ENCODE measurements around the gene THG1L.
"Not testable (repeated sequence)": the region's sequence is repeated elsewhere in the genome, so short reads cannot be mapped to it uniquely, and the experiment has no call there.

The THG1L gene

DNA sequence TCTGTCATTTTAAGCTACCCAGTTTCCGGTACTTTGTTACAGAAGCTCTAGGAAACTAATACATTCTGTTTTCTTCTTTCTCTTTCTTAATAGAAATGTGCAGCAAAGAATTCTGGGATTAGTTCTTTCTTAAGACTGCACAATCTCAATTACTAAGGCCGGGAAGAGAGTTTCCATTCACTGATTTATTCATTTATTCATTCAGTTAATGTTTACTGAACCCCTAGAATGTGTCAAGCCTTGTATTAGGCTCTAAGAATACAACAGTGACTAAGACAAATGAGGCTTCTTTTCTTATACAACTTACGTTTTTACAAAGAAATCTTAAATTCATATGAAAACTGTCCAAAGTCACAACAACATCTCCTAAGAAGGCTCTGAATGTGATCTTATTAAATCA lies 27.5 kb upstream of the THG1L start:
- H3K36me3 ChIP-seq (ENCODE audit: control insufficient read depth, insufficient read depth, low read length): no peaks in the 10 kb centered on the region
- H3K27ac ChIP-seq (ENCODE audit: low read length): no peak overlapping the region
- no peaks in the 10 kb centered on the region for H3K27me3 ChIP-seq (ENCODE audit: control insufficient read depth, insufficient read depth, low read length)
- no peak for DNase-seq (ENCODE audit: low read depth, low spot score)
- no peaks in the 10 kb centered on the region for H3K4me1 ChIP-seq (ENCODE audit: control insufficient read depth, insufficient read depth, low read length)
- H3K4me3 ChIP-seq (ENCODE audit: low read length): no peak overlapping the region
- H3K9me3 ChIP-seq (ENCODE audit: control insufficient read depth, insufficient read depth, low read length): no peaks in the 10 kb centered on the region; the same call in 1 of the 2 replicates
- no CpG with 5 or more reads among the region's 3 CpGs for WGBS (ENCODE audit: insufficient coverage, insufficient read length)

DNA sequence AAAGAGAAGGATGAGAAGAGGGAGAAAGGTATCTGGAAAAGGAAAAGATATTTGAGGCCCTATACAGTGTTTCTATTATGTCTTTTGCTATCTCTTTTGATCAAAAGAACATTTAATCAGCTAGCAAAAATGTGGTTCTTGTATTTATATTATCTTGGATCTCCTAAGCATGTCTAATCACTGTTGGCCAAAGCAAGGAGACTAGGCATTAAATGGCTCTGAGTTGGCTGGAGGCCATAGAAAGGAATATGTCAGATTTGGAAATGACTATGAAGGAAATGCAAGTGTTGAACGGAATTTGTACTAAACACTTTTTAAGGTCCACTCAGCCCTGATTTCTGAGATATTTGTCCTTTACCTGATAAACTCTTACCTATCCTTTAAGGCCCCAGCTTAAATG lies 22.4 kb upstream of the THG1L start:
- no peaks in the 10 kb centered on the region for H3K27me3 ChIP-seq (ENCODE audit: control insufficient read depth, insufficient read depth, low read length)
- H3K36me3 ChIP-seq (ENCODE audit: control insufficient read depth, insufficient read depth, low read length): no peaks in the 10 kb centered on the region
- H3K4me3 ChIP-seq (ENCODE audit: low read length): no peak overlapping the region
- no CpG with 5 or more reads among the region's 1 CpG for WGBS (ENCODE audit: insufficient coverage, insufficient read length)
- H3K9me3 ChIP-seq (ENCODE audit: control insufficient read depth, insufficient read depth, low read length): no peaks in the 10 kb centered on the region
- no peaks in the 10 kb centered on the region for H3K4me1 ChIP-seq (ENCODE audit: control insufficient read depth, insufficient read depth, low read length)
- no peak for DNase-seq (ENCODE audit: low read depth, low spot score)
- H3K27ac ChIP-seq (ENCODE audit: low read length): no peak overlapping the region

DNA sequence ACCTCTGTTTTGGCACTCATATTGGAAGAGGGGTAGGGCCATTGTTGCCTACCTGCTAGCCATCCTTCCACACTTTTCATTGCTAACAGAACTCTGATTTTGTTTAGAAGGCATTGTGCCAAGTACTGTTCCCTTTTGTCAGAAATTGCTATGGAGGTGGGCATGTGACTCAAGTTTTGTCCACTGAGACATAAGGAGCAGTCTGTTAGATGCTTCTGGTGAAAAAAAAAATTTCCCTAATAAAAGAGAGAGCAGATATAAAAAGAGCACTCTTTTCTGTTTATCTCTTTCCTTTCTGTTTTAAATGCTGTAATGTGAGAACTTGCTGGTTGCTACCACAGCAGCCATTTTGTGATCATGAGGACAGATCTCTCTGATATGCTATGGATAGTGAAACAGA lies 21.9 kb upstream of the THG1L start:
- H3K4me3 ChIP-seq (ENCODE audit: low read length): no peak overlapping the region
- no peaks in the 10 kb centered on the region for H3K9me3 ChIP-seq (ENCODE audit: control insufficient read depth, insufficient read depth, low read length)
- no peaks in the 10 kb centered on the region for H3K4me1 ChIP-seq (ENCODE audit: control insufficient read depth, insufficient read depth, low read length)
- DNase-seq (ENCODE audit: low read depth, low spot score): no peak
- no peak overlapping the region for H3K27ac ChIP-seq (ENCODE audit: low read length)
- no peaks in the 10 kb centered on the region for H3K27me3 ChIP-seq (ENCODE audit: control insufficient read depth, insufficient read depth, low read length)
- H3K36me3 ChIP-seq (ENCODE audit: control insufficient read depth, insufficient read depth, low read length): no peaks in the 10 kb centered on the region

DNA sequence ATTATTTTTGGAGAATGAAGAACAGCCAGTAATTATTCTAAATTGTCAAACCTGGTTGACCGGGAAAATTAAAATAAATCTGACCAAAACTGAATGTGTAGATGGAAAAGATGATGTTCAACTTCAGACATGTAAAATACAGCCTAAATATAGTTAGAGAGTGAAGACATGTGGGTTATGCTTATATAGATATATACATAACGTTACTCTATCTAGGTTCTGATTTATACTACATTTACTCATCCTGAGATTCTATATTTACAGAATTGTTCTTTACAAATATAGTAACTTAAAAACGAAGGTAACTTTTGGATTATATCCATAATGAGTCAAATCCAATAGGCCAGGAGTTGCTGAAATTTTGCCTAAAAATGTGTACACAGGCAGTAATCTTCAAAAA lies 20.8 kb upstream of the THG1L start:
- Histone ChIP-seq H3K27me3 (ENCODE audit: control insufficient read depth, insufficient read depth, low read length) (no peaks in the 10 kb centered on the region), H3K9me3 (ENCODE audit: control insufficient read depth, insufficient read depth, low read length) (no peaks in the 10 kb centered on the region), H3K4me1 (ENCODE audit: control insufficient read depth, insufficient read depth, low read length) (no peaks in the 10 kb centered on the region), H3K27ac (ENCODE audit: low read length) (no peak overlapping the region), H3K4me3 (ENCODE audit: low read length) (no peak overlapping the region), H3K36me3 (ENCODE audit: control insufficient read depth, insufficient read depth, low read length) (no peaks in the 10 kb centered on the region)
- WGBS (ENCODE audit: insufficient coverage, insufficient read length): no CpG with 5 or more reads among the region's 3 CpGs
- no peak for DNase-seq (ENCODE audit: low read depth, low spot score)

DNA sequence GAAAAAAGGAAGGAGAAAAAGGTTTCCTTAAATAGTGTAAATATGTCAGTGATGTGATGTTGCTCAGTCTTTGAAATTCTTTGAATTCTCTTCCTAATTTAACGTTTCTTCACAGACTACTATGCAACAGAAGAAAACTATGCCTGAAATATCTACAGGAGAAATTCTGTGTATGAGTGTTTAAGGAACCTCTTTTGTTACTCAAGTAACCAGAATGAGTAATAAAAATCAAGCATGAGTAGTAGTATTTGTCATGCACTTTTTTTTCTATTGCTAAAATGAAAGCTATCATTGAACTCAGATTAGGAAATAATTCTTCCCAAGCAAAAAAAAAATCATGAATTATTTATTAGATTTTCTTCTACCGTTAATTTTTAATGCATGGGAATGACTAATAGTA lies 20.3 kb upstream of the THG1L start:
- no peak overlapping the region for H3K27ac ChIP-seq (ENCODE audit: low read length)
- H3K4me3 ChIP-seq (ENCODE audit: low read length): no peak overlapping the region
- no CpG with 5 or more reads among the region's 2 CpGs for WGBS (ENCODE audit: insufficient coverage, insufficient read length)
- no peaks in the 10 kb centered on the region for H3K4me1 ChIP-seq (ENCODE audit: control insufficient read depth, insufficient read depth, low read length)
- H3K36me3 ChIP-seq (ENCODE audit: control insufficient read depth, insufficient read depth, low read length): no peaks in the 10 kb centered on the region
- H3K9me3 ChIP-seq (ENCODE audit: control insufficient read depth, insufficient read depth, low read length): no peaks in the 10 kb centered on the region
- H3K27me3 ChIP-seq (ENCODE audit: control insufficient read depth, insufficient read depth, low read length): no peaks in the 10 kb centered on the region
- DNase-seq (ENCODE audit: low read depth, low spot score): no peak

DNA sequence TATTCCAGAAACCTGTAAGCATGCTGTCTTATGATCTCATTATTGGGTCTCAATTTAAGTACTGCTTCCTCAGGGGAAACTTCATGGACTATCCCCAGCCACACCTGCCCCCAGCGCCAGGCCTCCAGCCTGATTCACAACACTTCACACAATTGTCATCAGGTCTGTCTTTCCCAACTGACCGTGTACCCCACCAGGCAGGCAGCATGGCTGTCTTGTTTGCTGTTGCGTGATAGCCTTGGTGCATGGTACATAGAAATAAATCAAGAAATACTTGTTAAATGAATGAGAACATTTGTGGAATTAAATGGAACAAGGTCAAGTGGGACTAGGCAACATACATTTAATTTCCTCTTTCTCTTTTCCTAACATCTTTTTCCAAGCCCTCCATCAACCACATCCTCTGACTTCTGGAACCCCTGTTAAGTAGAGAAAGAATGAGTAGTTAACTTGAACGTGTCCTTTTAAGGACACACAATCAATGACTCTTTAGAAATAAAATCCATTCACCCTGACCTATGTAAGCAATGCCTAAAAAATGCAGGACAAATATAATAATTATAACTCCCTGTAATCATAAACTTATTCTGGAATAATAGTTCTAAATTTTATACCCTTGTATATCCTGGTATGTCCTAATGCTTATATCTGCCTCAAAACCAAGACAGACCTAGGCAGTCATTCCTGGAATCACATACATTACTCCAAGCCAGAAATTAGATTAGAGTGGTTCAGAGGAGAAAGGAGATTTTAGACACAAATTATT lies 17.2 kb upstream of the THG1L start:
- Histone ChIP-seq H3K4me3 (ENCODE audit: low read length) (no peak overlapping the region), H3K4me1 (ENCODE audit: control insufficient read depth, insufficient read depth, low read length) (no peaks in the 10 kb centered on the region)
- WGBS (ENCODE audit: insufficient coverage, insufficient read length): no CpG with 5 or more reads among the region's 4 CpGs

DNA sequence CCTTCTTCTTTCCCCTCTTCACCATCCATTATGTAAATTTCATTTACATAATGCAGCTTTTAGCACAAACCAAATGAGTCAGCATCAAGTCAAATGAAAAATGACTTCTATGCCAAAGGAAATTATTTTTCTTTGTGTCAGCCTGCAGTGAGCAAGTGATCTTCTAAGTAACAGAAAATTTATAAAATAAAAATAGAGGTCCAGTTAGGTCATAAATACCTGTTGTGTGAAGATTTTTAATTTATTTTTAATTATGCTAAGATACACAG lies 16.7 kb upstream of the THG1L start:
- Histone ChIP-seq H3K4me1 (ENCODE audit: control insufficient read depth, insufficient read depth, low read length) (no peaks in the 10 kb centered on the region), H3K4me3 (ENCODE audit: low read length) (no peak overlapping the region), H3K27ac (ENCODE audit: low read length) (no peak overlapping the region), H3K9me3 (ENCODE audit: control insufficient read depth, insufficient read depth, low read length) (no peaks in the 10 kb centered on the region), H3K36me3 (ENCODE audit: control insufficient read depth, insufficient read depth, low read length) (no peaks in the 10 kb centered on the region), H3K27me3 (ENCODE audit: control insufficient read depth, insufficient read depth, low read length) (no peaks in the 10 kb centered on the region)
- no peak for DNase-seq (ENCODE audit: low read depth, low spot score)

More for the DNA sequence above, 17.2 kb upstream of the THG1L start:
- no peaks in the 10 kb centered on the region for H3K27me3 ChIP-seq (ENCODE audit: control insufficient read depth, insufficient read depth, low read length)
- no peaks in the 10 kb centered on the region for H3K36me3 ChIP-seq (ENCODE audit: control insufficient read depth, insufficient read depth, low read length)
- no peaks in the 10 kb centered on the region for H3K9me3 ChIP-seq (ENCODE audit: control insufficient read depth, insufficient read depth, low read length)
- no peak overlapping the region for H3K27ac ChIP-seq (ENCODE audit: low read length)
- DNase-seq (ENCODE audit: low read depth, low spot score): no peak

DNA sequence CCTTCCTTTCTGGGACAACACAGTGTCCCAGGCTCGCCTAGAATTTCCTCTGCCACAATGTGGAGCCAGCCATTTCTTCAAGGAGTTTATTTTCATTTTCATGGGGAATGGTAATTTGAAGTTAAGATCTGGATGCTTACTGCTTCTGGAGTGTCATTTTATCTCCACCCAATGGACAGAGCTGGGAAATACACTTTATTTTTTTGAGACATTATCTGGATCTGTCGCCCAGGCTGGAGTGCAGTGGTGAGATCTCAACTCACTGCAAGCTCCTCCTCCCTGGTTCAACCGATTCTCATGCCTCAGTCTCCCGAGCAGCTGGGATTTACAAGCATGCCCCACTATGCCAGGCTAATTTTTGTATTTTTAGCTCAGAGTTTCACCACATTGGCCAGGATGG lies 12.7 kb upstream of the THG1L start:
- Histone ChIP-seq H3K36me3 (ENCODE audit: control insufficient read depth, insufficient read depth, low read length) (no peaks in the 10 kb centered on the region), H3K4me3 (ENCODE audit: low read length) (no peak overlapping the region), H3K4me1 (ENCODE audit: control insufficient read depth, insufficient read depth, low read length) (no peaks in the 10 kb centered on the region), H3K27me3 (ENCODE audit: control insufficient read depth, insufficient read depth, low read length) (no peaks in the 10 kb centered on the region), H3K9me3 (ENCODE audit: control insufficient read depth, insufficient read depth, low read length) (no peaks in the 10 kb centered on the region), H3K27ac (ENCODE audit: low read length) (no peak overlapping the region)
- WGBS (ENCODE audit: insufficient coverage, insufficient read length): no CpG with 5 or more reads among the region's 4 CpGs
- no peak for DNase-seq (ENCODE audit: low read depth, low spot score)

DNA sequence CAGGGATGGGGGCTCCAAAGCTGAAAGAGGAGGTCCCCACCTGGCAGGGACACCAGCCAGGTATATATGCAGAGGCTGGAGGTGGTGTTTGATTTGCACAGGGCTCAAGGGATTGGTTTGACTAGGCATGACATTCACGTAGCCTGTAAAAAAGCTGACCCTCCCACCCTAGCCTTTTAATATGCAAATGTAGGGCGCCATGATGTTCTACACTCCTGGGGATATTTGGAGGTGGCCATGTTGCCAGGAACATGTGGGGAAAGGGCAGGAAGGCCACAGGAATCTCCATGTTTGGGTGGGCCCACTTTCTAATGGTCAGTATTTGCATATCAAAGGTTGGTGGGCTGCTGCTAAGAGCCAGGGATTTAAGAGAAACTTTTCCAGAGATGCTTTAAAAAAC lies 12.0 kb upstream of the THG1L start:
- H3K27me3 ChIP-seq (ENCODE audit: control insufficient read depth, insufficient read depth, low read length): no peaks in the 10 kb centered on the region
- no peak overlapping the region for H3K4me3 ChIP-seq (ENCODE audit: low read length)
- no CpG with 5 or more reads among the region's 2 CpGs for WGBS (ENCODE audit: insufficient coverage, insufficient read length)
- no peak overlapping the region for H3K27ac ChIP-seq (ENCODE audit: low read length)
- DNase-seq (ENCODE audit: low read depth, low spot score): no peak
- H3K9me3 ChIP-seq (ENCODE audit: control insufficient read depth, insufficient read depth, low read length): no peaks in the 10 kb centered on the region
- H3K36me3 ChIP-seq (ENCODE audit: control insufficient read depth, insufficient read depth, low read length): no peaks in the 10 kb centered on the region
- no peaks in the 10 kb centered on the region for H3K4me1 ChIP-seq (ENCODE audit: control insufficient read depth, insufficient read depth, low read length)

DNA sequence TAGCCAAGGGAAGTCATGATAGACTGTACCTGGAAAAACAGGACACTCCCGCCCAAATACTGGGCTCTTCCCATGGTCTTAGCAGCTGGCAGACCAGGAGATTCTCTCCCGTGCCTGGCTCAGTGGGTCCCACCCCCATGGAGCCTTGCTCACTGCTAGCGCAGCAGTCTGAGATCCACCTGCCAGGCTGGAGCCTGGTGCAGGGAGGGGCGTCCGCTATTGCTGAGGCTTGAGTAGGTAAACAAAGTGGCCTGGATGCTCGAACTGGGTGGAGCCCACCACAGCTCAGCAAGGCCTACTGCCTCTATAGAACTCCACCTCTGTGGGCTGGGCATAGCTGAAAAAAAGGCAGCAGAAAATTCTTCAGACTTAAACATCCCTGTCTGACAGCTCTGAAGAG lies 10.1 kb upstream of the THG1L start:
- Histone ChIP-seq H3K9me3 (ENCODE audit: control insufficient read depth, insufficient read depth, low read length) (no peaks in the 10 kb centered on the region), H3K36me3 (ENCODE audit: control insufficient read depth, insufficient read depth, low read length) (no peaks in the 10 kb centered on the region), H3K27me3 (ENCODE audit: control insufficient read depth, insufficient read depth, low read length) (no peaks in the 10 kb centered on the region), H3K4me1 (ENCODE audit: control insufficient read depth, insufficient read depth, low read length) (no peaks in the 10 kb centered on the region), H3K4me3 (ENCODE audit: low read length) (no peak overlapping the region), H3K27ac (ENCODE audit: low read length) (no peak overlapping the region)
- DNase-seq (ENCODE audit: low read depth, low spot score): no peak
- WGBS (ENCODE audit: insufficient coverage, insufficient read length): no CpG with 5 or more reads among the region's 6 CpGs

DNA sequence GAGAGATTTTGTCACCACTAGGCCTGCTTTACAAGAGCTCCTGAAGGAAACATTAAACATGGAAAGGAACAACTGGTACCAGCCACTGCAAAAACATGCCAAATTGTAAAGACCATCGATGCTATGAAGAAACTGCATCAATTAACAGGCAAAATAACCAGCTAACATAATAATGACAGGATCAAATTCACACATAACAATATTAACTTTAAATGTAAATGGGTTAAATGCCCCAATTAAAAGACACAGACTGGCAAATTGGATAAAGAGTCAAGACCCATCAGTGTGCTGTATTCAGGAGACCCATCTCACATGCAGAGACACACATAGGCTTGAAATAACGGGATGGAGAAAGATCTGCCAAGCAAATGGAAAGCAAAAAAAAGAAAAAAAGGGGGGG lies 8.3 kb upstream of the THG1L start:
- H3K4me3 ChIP-seq (ENCODE audit: low read length); H3K9me3 ChIP-seq (ENCODE audit: control insufficient read depth, insufficient read depth, low read length); H3K4me1 ChIP-seq (ENCODE audit: control insufficient read depth, insufficient read depth, low read length); H3K36me3 ChIP-seq (ENCODE audit: control insufficient read depth, insufficient read depth, low read length); DNase-seq (ENCODE audit: low read depth, low spot score); H3K27me3 ChIP-seq (ENCODE audit: control insufficient read depth, insufficient read depth, low read length); H3K27ac ChIP-seq (ENCODE audit: low read length): not testable (repeated sequence)
- WGBS (ENCODE audit: insufficient coverage, insufficient read length): no CpG with 5 or more reads among the region's 2 CpGs
